Smooth muscle cell of the umbilical artery (primary cell): Measurements from ENCODE around the gene POLD3. TPM values are rescaled to one million over a fixed set of nuclear protein-coding genes. Genes with fewer than 3 reads are reported as not detected.

Experiments used
- total RNA-seq: library from RNA; depleted of rRNA; stranded (reverse); fragments of >200 nt; gene quantifications from 2 replicates; pipeline ENCODE4 v1.2.3, GENCODE V29; 2014

POLD3 gene
- total RNA-seq = 7.4 and 10.2 TPM in 2 replicates

DNA sequence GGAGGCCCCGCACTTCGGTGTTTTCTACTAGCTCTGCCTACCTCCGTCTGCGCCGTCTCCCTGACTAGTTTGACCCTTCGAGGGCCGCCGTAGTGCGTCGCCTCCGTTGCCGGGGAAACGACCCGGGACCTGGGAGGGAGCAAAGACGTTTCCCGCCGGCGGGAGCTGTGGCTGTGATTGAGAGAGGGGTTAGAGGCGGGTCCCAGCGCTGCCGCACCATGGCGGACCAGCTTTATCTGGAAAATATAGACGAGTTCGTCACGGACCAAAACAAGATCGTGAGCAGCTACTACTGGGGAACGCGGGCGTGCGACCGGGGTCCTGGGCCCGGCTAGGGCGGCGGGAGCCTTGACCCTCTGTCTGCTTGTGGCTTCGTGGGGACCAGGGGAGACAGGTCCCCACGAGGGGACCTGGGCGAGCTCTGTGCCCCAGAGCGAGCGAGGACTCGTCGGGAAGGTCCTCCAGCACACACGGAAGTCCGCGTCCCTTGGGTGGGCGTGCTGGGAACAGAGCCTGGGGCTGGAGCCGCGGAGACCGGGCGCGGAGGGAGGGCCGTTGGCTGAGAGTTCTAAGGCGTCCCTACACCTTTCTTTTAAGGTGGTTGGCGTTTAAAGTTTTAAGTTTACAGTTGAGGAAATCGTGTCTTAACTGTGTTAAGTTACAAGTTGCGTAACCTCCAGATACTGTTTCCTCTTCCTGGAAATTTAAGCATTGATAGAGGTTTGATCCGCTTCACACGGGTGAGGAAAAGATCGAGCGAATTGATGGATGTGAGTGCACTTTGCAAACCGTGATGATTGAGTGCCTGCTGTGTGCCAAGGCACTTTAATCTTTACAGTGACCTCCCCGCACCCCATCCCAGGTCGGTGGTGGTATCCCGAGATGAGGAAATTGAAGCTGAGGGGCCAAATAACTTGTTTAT, at the start of gene POLD3:
Gene POLD3 (plus strand): TSS at position 142 of the 922 bp plus-strand sequence. CDS start 77 bp downstream, at position 219.

Other genes with a start within 250 kb of the POLD3 start
- gene PGM2L1, start 194.1 kb upstream of the POLD3 start, total RNA-seq = 12.2 and 12.5 TPM in 2 replicates
- gene KCNE3, start 125.0 kb upstream of the POLD3 start, total RNA-seq = 0.60 and 4.5 TPM in 2 replicates
- 1.4 and 3.3 TPM in 2 replicates for gene LIPT2, start 98.9 kb upstream of the POLD3 start, total RNA-seq
- not detected in 2 replicates for gene CHRDL2, start 138.8 kb downstream of the POLD3 start, total RNA-seq
- gene RNF169, start 156.3 kb downstream of the POLD3 start, total RNA-seq = 16.9 and 22.9 TPM in 2 replicates